Stimulated activated CD4-positive, alpha-beta T cell treated with anti-CD3 and anti-CD28 coated beads, TNF-alpha, amount 100 ng/mL, for 24 hours (primary cell): ENCODE data around the gene B4GALT3.

Source experiments
- DNase-seq, 3 experiments: peaks; one replicate each; pipeline ENCODE4 v3.0.0-alpha.2; 2020; ENCODE audit warnings: low read depth in 3 of 3

B4GALT3 gene

GRCh38 chr1:161128591-161129420 is 48.5 kb downstream of the B4GALT3 start:
- no peak for DNase-seq

GRCh38 chr1:161127649-161128048 is 49.7 kb downstream of the B4GALT3 start:
- no peak for DNase-seq

GRCh38 chr1:161122967-161123366 is 54.3 kb downstream of the B4GALT3 start:
- DNase-seq, result no peak

GRCh38 chr1:161121834-161122233 is 55.5 kb downstream of the B4GALT3 start:
- DNase-seq, result no peak
